ENCODE measurements around the gene CHTF8. TPM values are rescaled to one million over a fixed set of nuclear protein-coding genes. Genes with fewer than 3 reads are reported as not detected.

Gene CHTF8
- polyA plus RNA-seq, 1 donor (not counting 4 experiments of a cell fraction or from before 2014, with no cell fraction given): 96.0 TPM

- no peak overlapping the region for H2AFZ ChIP-seq (ENCODE audit: control insufficient read depth, low read length)
- no peak overlapping the region for H3K9ac ChIP-seq (ENCODE audit: control insufficient read depth, extremely low read depth, insufficient read depth, low read length)
- DNase-seq (ENCODE audit: low read depth, low spot score) (no peak), FAIRE-seq (no peak)
- TF ChIP-seq CTCF (optimal IDR thresholded peaks at IDR 0.05 in 1 of 3, IDR thresholded peaks at IDR 0.05 in 1 of 3, conservative IDR thresholded peaks at IDR 0.05 in 1 of 3; ENCODE audit: extremely low read depth in 1 of 3, insufficient read depth in 2 of 3, low read length in 3 of 3) (no peak), EZH2 (IDR thresholded peaks at IDR 0.05; ENCODE audit: low read length) (no peak)
- no peaks in the 10 kb centered on the region for H3K79me2 ChIP-seq (ENCODE audit: control insufficient read depth, insufficient read depth, low read length)
- no peaks in the 10 kb centered on the region for H3K9me1 ChIP-seq (ENCODE audit: control insufficient read depth, extremely low read depth, insufficient read depth, low read length)
- no peak overlapping the region for H3K4me2 ChIP-seq (ENCODE audit: control insufficient read depth, extremely low read depth, insufficient read depth, low read depth, low read length)
- H3K27ac ChIP-seq (ENCODE audit: control insufficient read depth, insufficient read depth, low read length): no peak overlapping the region
- no peaks in the 10 kb centered on the region for H3K9me3 ChIP-seq (ENCODE audit: control insufficient read depth, low read depth, low read length)
- dilution Hi-C loops (cut with MboI; ENCODE audit: extremely low pct_ligation_motif_present, low sequenced_read_pairs): no loop called here
- H3K36me3 ChIP-seq (ENCODE audit: control insufficient read depth in 2 of 2, extremely low read depth in 1 of 2, insufficient read depth in 2 of 2, low read length in 2 of 2): no peaks in the 10 kb centered on the region
- no peaks in the 10 kb centered on the region for H4K20me1 ChIP-seq (ENCODE audit: control insufficient read depth, extremely low read depth, insufficient read depth, low read length)
- no peak overlapping the region for H3K4me3 ChIP-seq (ENCODE audit: control insufficient read depth in 2 of 3, extremely low read depth in 1 of 3, insufficient read depth in 2 of 3, low read depth in 1 of 3, low read length in 3 of 3)
- H3K27me3 ChIP-seq (ENCODE audit: control insufficient read depth, extremely low read depth, insufficient read depth, low read length): no peaks in the 10 kb centered on the region
- peaks cover 13% of the 10 kb centered on the region for H3K4me1 ChIP-seq (ENCODE audit: control insufficient read depth, extremely low read depth, insufficient read depth, low read length)
These were observed 37.9 kb downstream of the CHTF8 start for GRCh38 chr16:69094501-69094900.

- H3K9me1 ChIP-seq (ENCODE audit: control insufficient read depth, extremely low read depth, insufficient read depth, low read length): no peaks in the 10 kb centered on the region
- no peaks in the 10 kb centered on the region for H3K36me3 ChIP-seq (ENCODE audit: control insufficient read depth in 2 of 2, extremely low read depth in 1 of 2, insufficient read depth in 2 of 2, low read length in 2 of 2)
- H3K4me3 ChIP-seq (ENCODE audit: control insufficient read depth in 2 of 3, extremely low read depth in 1 of 3, insufficient read depth in 2 of 3, low read depth in 1 of 3, low read length in 3 of 3): no peak overlapping the region
- dilution Hi-C loops (cut with MboI; ENCODE audit: extremely low pct_ligation_motif_present, low sequenced_read_pairs): no loop called here
- H3K9ac ChIP-seq (ENCODE audit: control insufficient read depth, extremely low read depth, insufficient read depth, low read length): no peak overlapping the region
- H3K4me2 ChIP-seq (ENCODE audit: control insufficient read depth, extremely low read depth, insufficient read depth, low read depth, low read length): no peak overlapping the region
- no peaks in the 10 kb centered on the region for H3K79me2 ChIP-seq (ENCODE audit: control insufficient read depth, insufficient read depth, low read length)
- no peaks in the 10 kb centered on the region for H3K9me3 ChIP-seq (ENCODE audit: control insufficient read depth, low read depth, low read length)
- H3K4me1 ChIP-seq (ENCODE audit: control insufficient read depth, extremely low read depth, insufficient read depth, low read length): peaks cover 19% of the 10 kb centered on the region
- TF ChIP-seq EZH2 (IDR thresholded peaks at IDR 0.05; ENCODE audit: low read length) (no peak), CTCF (optimal IDR thresholded peaks at IDR 0.05 in 1 of 3, IDR thresholded peaks at IDR 0.05 in 1 of 3, conservative IDR thresholded peaks at IDR 0.05 in 1 of 3; ENCODE audit: extremely low read depth in 1 of 3, insufficient read depth in 2 of 3, low read length in 3 of 3) (no peak)
- no peak overlapping the region for H3K27ac ChIP-seq (ENCODE audit: control insufficient read depth, insufficient read depth, low read length)
- FAIRE-seq (no peak), DNase-seq (ENCODE audit: low read depth, low spot score) (no peak)
- no peaks in the 10 kb centered on the region for H3K27me3 ChIP-seq (ENCODE audit: control insufficient read depth, extremely low read depth, insufficient read depth, low read length)
- no peak overlapping the region for H2AFZ ChIP-seq (ENCODE audit: control insufficient read depth, low read length)
- H4K20me1 ChIP-seq (ENCODE audit: control insufficient read depth, extremely low read depth, insufficient read depth, low read length): no peaks in the 10 kb centered on the region
These were observed 38.4 kb downstream of the CHTF8 start for GRCh38 chr16:69093974-69094373.

All from keratinocyte (primary cell).